KMS-11 (cell line): ENCODE results near the gene PRRX1.
A peak's percentile ranks its signal among the peaks of the same experiment; 100 is the strongest.

Experiments used
- H2AFZ ChIP-seq: fragments of 200-600 bp; sonication (generic); 2 replicates; pipeline ENCODE4 v1.6.1; 2016; ENCODE audit warnings: antibody characterized with exemption, mixed run types, low read depth
- H3K27ac ChIP-seq: fragments of 200-600 bp; sonication (generic); 2 replicates; pipeline ENCODE4 v1.6.1; 2016; ENCODE audit warnings: mild to moderate bottlenecking, mixed run types
- H3K27me3 ChIP-seq: fragments of 200-600 bp; sonication (generic); 2 replicates; pipeline ENCODE4 v1.6.1; 2017; ENCODE audit warnings: mild to moderate bottlenecking, low read depth, mixed run types, moderate library complexity; ENCODE audit not compliant: insufficient read depth
- H3K36me3 ChIP-seq: fragments of 200-600 bp; sonication (generic); 2 replicates; pipeline ENCODE4 v1.6.1; 2017; ENCODE audit warnings: mild to moderate bottlenecking, mixed run types; ENCODE audit not compliant: insufficient read depth
- H3K4me1 ChIP-seq: fragments of 200-600 bp; sonication (generic); 2 replicates; pipeline ENCODE4 v1.6.1; 2016; ENCODE audit warnings: mild to moderate bottlenecking, low read depth, mixed run types; ENCODE audit not compliant: poor library complexity, severe bottlenecking
- H3K4me2 ChIP-seq: fragments of 200-600 bp; sonication (generic); 2 replicates; pipeline ENCODE4 v1.7.0; 2016; ENCODE audit warnings: mild to moderate bottlenecking, mixed run types
- H3K4me3 ChIP-seq: fragments of 200-600 bp; sonication (generic); IDR thresholded peaks from 2 replicates; pipeline ENCODE4 v1.6.1; 2017; ENCODE audit warnings: low read depth, low read length, mixed read lengths; ENCODE audit not compliant: insufficient read depth
- H3K79me2 ChIP-seq: fragments of 200-600 bp; sonication (generic); 2 replicates; pipeline ENCODE4 v1.6.1; 2016; ENCODE audit warnings: low read depth, mixed run types; ENCODE audit not compliant: insufficient read depth
- H3K9ac ChIP-seq: fragments of 200-600 bp; sonication (generic); 2 replicates; pipeline ENCODE4 v1.6.1; 2016; ENCODE audit warnings: mild to moderate bottlenecking, mixed run types
- H4K20me1 ChIP-seq: fragments of 200-600 bp; sonication (generic); 2 replicates; pipeline ENCODE4 v1.6.1; 2016; ENCODE audit warnings: mild to moderate bottlenecking, mixed run types; ENCODE audit not compliant: insufficient read depth
- CTCF ChIP-seq: fragments of 200-600 bp; sonication (generic); conservative IDR thresholded peaks from 2 replicates; pipeline ENCODE4 v1.6.1; 2017; ENCODE audit warnings: low read depth, mild to moderate bottlenecking, antibody characterized with exemption, low read length, moderate library complexity, mixed read lengths

Gene PRRX1

GRCh38 chr1:170765279-170765678 is 101.3 kb downstream of the PRRX1 start:
- no peak for TF ChIP-seq CTCF
- no peak overlapping the region for H2AFZ ChIP-seq
- no peaks in the 10 kb centered on the region for H3K4me1 ChIP-seq
- H3K4me3 ChIP-seq, result no peak overlapping the region
- no peak overlapping the region for H3K9ac ChIP-seq
- H3K27me3 ChIP-seq, result no peaks in the 10 kb centered on the region
- H3K36me3 ChIP-seq, result no peaks in the 10 kb centered on the region
- no peak overlapping the region for H3K4me2 ChIP-seq
- no peak overlapping the region for H3K27ac ChIP-seq
- no peaks in the 10 kb centered on the region for H3K79me2 ChIP-seq
- no peaks in the 10 kb centered on the region for H4K20me1 ChIP-seq

- no peak overlapping the region for H2AFZ ChIP-seq
- no peak overlapping the region for H3K4me3 ChIP-seq
- no peak overlapping the region for H3K4me2 ChIP-seq
- H3K9ac ChIP-seq, result no peak overlapping the region
- H3K36me3 ChIP-seq, result no peaks in the 10 kb centered on the region
- no peaks in the 10 kb centered on the region for H4K20me1 ChIP-seq
- no peaks in the 10 kb centered on the region for H3K27me3 ChIP-seq
- TF ChIP-seq CTCF, result peak; percentile 48
- no peak overlapping the region for H3K27ac ChIP-seq
- no peaks in the 10 kb centered on the region for H3K79me2 ChIP-seq
- no peaks in the 10 kb centered on the region for H3K4me1 ChIP-seq
Measured at GRCh38 chr1:170765712-170766330, 101.9 kb downstream of the PRRX1 start.

GRCh38 chr1:170768929-170769328 is 105.0 kb downstream of the PRRX1 start:
- no peaks in the 10 kb centered on the region for H3K4me1 ChIP-seq
- H3K4me2 ChIP-seq, result no peak overlapping the region
- no peak for TF ChIP-seq CTCF
- H3K4me3 ChIP-seq, result no peak overlapping the region
- no peaks in the 10 kb centered on the region for H3K79me2 ChIP-seq
- H3K27ac ChIP-seq, result no peak overlapping the region
- no peak overlapping the region for H2AFZ ChIP-seq
- H3K9ac ChIP-seq, result no peak overlapping the region
- no peaks in the 10 kb centered on the region for H3K27me3 ChIP-seq
- H3K36me3 ChIP-seq, result no peaks in the 10 kb centered on the region
- no peaks in the 10 kb centered on the region for H4K20me1 ChIP-seq

DNA sequence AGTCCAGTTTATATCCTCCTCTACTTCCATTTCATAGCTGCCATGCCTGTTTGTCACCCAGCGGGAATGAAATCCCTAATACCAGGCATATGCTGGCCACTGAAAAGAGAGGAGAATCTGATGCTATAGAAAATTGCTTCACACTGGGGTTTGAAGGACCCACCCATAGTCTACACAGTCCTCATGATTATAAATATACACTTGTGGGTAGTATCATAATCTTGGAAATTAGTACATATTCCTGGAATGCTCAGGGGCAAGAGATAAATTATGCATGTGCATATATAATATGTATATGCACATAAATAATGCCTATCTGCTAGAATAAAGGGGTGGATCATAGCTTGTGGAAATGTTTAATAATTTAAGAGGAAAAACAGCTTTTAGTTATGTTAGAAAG is 105.8 kb downstream of the PRRX1 start:
- Histone ChIP-seq H4K20me1 (no peaks in the 10 kb centered on the region), H3K9ac (no peak overlapping the region), H2AFZ (no peak overlapping the region), H3K27me3 (no peaks in the 10 kb centered on the region), H3K36me3 (no peaks in the 10 kb centered on the region), H3K79me2 (no peaks in the 10 kb centered on the region), H3K4me3 (no peak overlapping the region), H3K4me2 (no peak overlapping the region), H3K27ac (no peak overlapping the region), H3K4me1 (no peaks in the 10 kb centered on the region)
- TF ChIP-seq CTCF, result no peak
